Muscle layer of colon (tissue), 2 donors: ENCODE data around the gene GSTM4.
"Not testable (repeated sequence)": the region's sequence is repeated elsewhere in the genome, so short reads cannot be mapped to it uniquely, and the experiment has no call there.

Source experiments
- H3K27ac ChIP-seq: one replicate; pipeline ENCODE4 v1.7.0; 2013; ENCODE audit warnings: low read depth, mild to moderate bottlenecking, low read length, moderate library complexity
- H3K27me3 ChIP-seq, 2 donors: one replicate each; pipeline ENCODE4 v1.7.0; 2013; ENCODE audit warnings: low read length in 2 of 2, mild to moderate bottlenecking in 2 of 2; ENCODE audit not compliant: insufficient read depth in 2 of 2, control insufficient read depth in 1 of 2
- H3K36me3 ChIP-seq: one replicate; pipeline ENCODE4 v1.7.0; 2013; ENCODE audit warnings: mild to moderate bottlenecking, low read length; ENCODE audit not compliant: insufficient read depth
- H3K4me1 ChIP-seq: one replicate; pipeline ENCODE4 v1.7.0; 2013; ENCODE audit warnings: mild to moderate bottlenecking, low read length; ENCODE audit not compliant: insufficient read depth
- H3K4me3 ChIP-seq, 2 donors: one replicate each; pipeline ENCODE4 v1.7.0; 2013; ENCODE audit warnings: low read length in 2 of 2, low read depth in 1 of 2, mild to moderate bottlenecking in 1 of 2, moderate library complexity in 1 of 2
- H3K9ac ChIP-seq: one replicate; pipeline ENCODE4 v1.7.0; 2013; ENCODE audit warnings: low read length
- H3K9me3 ChIP-seq: one replicate; pipeline ENCODE4 v1.7.0; 2013; ENCODE audit warnings: mild to moderate bottlenecking, low read length
- donor health status: abdominal sarcoma.
- donor health status: Adenocarcinoma of cecum.

GSTM4 gene

GRCh38 chr1:109676683-109677381, 20.9 kb downstream of the GSTM4 start:
- H3K36me3 ChIP-seq, H3K9ac ChIP-seq, H3K9me3 ChIP-seq, H3K27me3 ChIP-seq, H3K27ac ChIP-seq, H3K4me1 ChIP-seq, H3K4me3 ChIP-seq: not testable (repeated sequence)

- H3K4me3 ChIP-seq: no peak overlapping the region
- no peaks in the 10 kb centered on the region for H3K4me1 ChIP-seq
- no peak overlapping the region for H3K9ac ChIP-seq
- no peak overlapping the region for H3K27ac ChIP-seq
- H3K36me3 ChIP-seq: no peaks in the 10 kb centered on the region
- H3K9me3 ChIP-seq: no peaks in the 10 kb centered on the region
- H3K27me3 ChIP-seq: no peaks in the 10 kb centered on the region
Observed at GRCh38 chr1:109677459-109677858, 21.6 kb downstream of the GSTM4 start.

- not testable (repeated sequence) for H3K9ac ChIP-seq, H3K4me1 ChIP-seq, H3K27me3 ChIP-seq, H3K27ac ChIP-seq, H3K9me3 ChIP-seq, H3K36me3 ChIP-seq, H3K4me3 ChIP-seq
Observed at GRCh38 chr1:109678637-109679036, 22.7 kb downstream of the GSTM4 start.

- H3K4me1 ChIP-seq, H3K9me3 ChIP-seq, H3K27me3 ChIP-seq, H3K9ac ChIP-seq, H3K36me3 ChIP-seq, H3K4me3 ChIP-seq, H3K27ac ChIP-seq: not testable (repeated sequence)
Observed at GRCh38 chr1:109684777-109685176, 28.9 kb downstream of the GSTM4 start.

DNA sequence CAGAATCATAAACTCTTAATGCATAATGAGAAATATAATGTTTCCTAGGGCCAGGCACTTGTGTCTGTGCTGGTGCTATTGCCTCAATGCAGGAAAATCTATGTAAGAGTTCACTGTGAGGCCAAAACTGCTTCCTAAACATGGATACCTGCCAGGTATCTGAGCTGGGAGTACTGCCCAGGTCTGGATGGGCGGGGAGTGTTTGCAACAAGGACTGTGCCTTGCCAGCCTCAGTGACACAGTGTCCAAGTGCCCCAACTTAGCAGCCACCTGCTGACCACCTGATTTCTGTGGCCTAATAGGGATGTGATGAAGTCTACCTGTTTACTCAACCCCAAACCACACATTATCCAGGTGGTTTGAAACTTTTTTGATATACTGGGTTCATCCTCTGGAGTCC, 29.5 kb downstream of the GSTM4 start:
- H3K4me1 ChIP-seq, H3K27me3 ChIP-seq: not testable (repeated sequence)

DNA sequence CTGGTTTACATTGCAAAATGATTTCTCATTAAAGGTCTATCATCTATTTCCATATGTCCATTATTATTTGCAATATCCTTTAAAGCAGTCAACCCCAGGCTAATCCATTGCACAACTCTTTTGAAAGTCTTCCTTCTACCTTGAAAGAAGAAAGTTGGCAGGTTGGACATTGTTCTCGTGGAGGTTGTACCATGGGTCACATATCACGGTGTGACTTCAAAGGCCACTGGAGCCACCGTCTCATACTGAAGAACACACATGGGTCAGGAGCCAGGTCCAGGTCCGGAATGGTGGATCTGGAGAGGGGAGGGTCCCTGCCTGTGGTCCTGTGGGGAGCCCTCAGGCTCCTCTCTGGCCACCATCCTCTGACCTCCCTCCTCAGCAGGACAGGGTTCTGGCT, 30.0 kb downstream of the GSTM4 start:
- not testable (repeated sequence) for H3K27me3 ChIP-seq, H3K36me3 ChIP-seq, H3K9me3 ChIP-seq, H3K4me3 ChIP-seq, H3K9ac ChIP-seq, H3K4me1 ChIP-seq, H3K27ac ChIP-seq

More for the DNA sequence above, 29.5 kb downstream of the GSTM4 start:
- not testable (repeated sequence) for H3K9me3 ChIP-seq, H3K4me3 ChIP-seq, H3K36me3 ChIP-seq, H3K9ac ChIP-seq, H3K27ac ChIP-seq

DNA sequence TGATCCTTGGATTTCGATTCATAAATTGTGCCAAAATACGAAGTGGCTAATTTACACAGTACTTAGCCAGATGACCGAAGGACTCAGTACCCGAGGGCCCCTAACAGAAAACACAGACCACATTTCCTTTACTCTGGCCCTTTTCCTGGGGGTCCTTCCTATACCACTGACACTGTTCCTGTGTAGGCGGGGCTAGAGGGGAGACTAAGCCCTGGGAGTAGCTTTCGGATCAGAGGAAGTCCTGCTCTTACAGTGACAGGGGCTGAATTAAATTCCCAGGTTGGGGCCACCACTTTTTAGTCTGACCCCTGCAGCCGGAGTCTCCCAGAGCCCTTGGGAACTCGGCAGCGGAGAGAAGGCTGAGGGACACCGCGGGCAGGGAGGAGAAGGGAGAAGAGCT, 31.2 kb downstream of the GSTM4 start:
- H3K9ac ChIP-seq, H3K4me3 ChIP-seq: not testable (repeated sequence)

GRCh38 chr1:109687641-109688499, 32.0 kb downstream of the GSTM4 start, which contains the start of gene GSTM1:
TSS of gene GSTM1 (plus strand) at chr1:109687817. CDS start at chr1:109687874, 57 bp downstream.
- peak within 1 kb of the TSS; percentile 42 to 66 for H3K4me3 ChIP-seq
- no peaks in the 10 kb centered on the region for H3K27me3 ChIP-seq
- no peaks in the 10 kb centered on the region for H3K36me3 ChIP-seq
- H3K27ac ChIP-seq: peak within 1 kb of the TSS; percentile 56
- no peaks in the 10 kb centered on the region for H3K9me3 ChIP-seq
- H3K4me1 ChIP-seq: no peaks in the 10 kb centered on the region
- no peak within 1 kb of the TSS for H3K9ac ChIP-seq

More for the DNA sequence above, 31.2 kb downstream of the GSTM4 start:
- H3K9me3 ChIP-seq, H3K27me3 ChIP-seq, H3K36me3 ChIP-seq, H3K4me1 ChIP-seq: not testable (repeated sequence)
- peak overlapping the region; percentile 56 for H3K27ac ChIP-seq

GRCh38 chr1:109689844-109690405, 34.0 kb downstream of the GSTM4 start:
- no peaks in the 10 kb centered on the region for H3K27me3 ChIP-seq
- no peak overlapping the region for H3K9ac ChIP-seq
- no peaks in the 10 kb centered on the region for H3K9me3 ChIP-seq
- no peak overlapping the region for H3K27ac ChIP-seq
- no peak overlapping the region for H3K4me3 ChIP-seq
- H3K4me1 ChIP-seq: no peaks in the 10 kb centered on the region
- H3K36me3 ChIP-seq: no peaks in the 10 kb centered on the region

DNA sequence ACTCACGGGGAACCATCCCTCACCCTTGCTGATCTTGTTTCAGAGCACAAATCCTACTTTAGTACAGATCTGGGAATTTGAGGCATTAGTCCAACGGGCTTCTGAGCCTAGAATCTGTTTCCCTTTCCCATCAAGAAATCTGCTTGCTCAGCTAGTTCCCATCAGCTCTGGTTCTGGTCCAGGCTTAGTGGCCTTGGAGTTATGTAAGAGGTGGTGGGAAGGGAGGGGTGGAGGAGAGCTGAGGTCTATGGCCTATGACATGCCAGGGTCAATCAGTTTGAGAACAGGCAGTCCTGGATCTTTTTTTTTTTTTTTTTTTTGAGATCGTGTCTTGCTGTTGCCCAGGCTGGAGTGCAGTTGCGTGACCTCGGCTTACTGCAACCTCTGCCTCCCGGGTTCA, 35.9 kb downstream of the GSTM4 start:
- H3K4me3 ChIP-seq: no peak overlapping the region
- no peak overlapping the region for H3K9ac ChIP-seq
- no peak overlapping the region for H3K27ac ChIP-seq
- no peaks in the 10 kb centered on the region for H3K36me3 ChIP-seq
- H3K4me1 ChIP-seq: no peaks in the 10 kb centered on the region
- no peaks in the 10 kb centered on the region for H3K27me3 ChIP-seq
- H3K9me3 ChIP-seq: no peaks in the 10 kb centered on the region

GRCh38 chr1:109694400-109694799, 38.5 kb downstream of the GSTM4 start:
- not testable (repeated sequence) for H3K27me3 ChIP-seq, H3K9me3 ChIP-seq, H3K9ac ChIP-seq, H3K4me1 ChIP-seq, H3K36me3 ChIP-seq, H3K4me3 ChIP-seq, H3K27ac ChIP-seq
